Activated naive CD8-positive, alpha-beta T cell treated with anti-CD3 and anti-CD28 coated beads, Interleukin-2, amount 50 U/mL, for 24 hours (primary cell): ENCODE results near the gene IFT20.

Experiments
- ATAC-seq: fragments of 150-1000 bp; cut with Tn5 transposase; one replicate; pipeline ENCODE4 v1.10.0; 2021
- DNase-seq: peaks from one replicate; pipeline ENCODE4 v3.0.0; 2021
- H3K27ac Mint-ChIP-seq: one replicate; pipeline ENCODE4 v1.8.0; 2021; ENCODE audit warnings: mild to moderate bottlenecking, mixed read lengths
- H3K27me3 Mint-ChIP-seq: one replicate; pipeline ENCODE4 v1.8.0; 2021; ENCODE audit warnings: mixed read lengths
- H3K36me3 Mint-ChIP-seq: one replicate; pipeline ENCODE4 v1.8.0; 2021; ENCODE audit warnings: low read depth, mixed read lengths
- H3K4me1 Mint-ChIP-seq: one replicate; pipeline ENCODE4 v1.8.0; 2021; ENCODE audit warnings: mixed read lengths
- H3K4me3 Mint-ChIP-seq: one replicate; pipeline ENCODE4 v1.8.0; 2021; ENCODE audit warnings: mild to moderate bottlenecking, moderate library complexity, mixed read lengths
- H3K9me3 Mint-ChIP-seq: one replicate; pipeline ENCODE4 v1.8.0; 2021; ENCODE audit warnings: mixed read lengths

The IFT20 gene

DNA sequence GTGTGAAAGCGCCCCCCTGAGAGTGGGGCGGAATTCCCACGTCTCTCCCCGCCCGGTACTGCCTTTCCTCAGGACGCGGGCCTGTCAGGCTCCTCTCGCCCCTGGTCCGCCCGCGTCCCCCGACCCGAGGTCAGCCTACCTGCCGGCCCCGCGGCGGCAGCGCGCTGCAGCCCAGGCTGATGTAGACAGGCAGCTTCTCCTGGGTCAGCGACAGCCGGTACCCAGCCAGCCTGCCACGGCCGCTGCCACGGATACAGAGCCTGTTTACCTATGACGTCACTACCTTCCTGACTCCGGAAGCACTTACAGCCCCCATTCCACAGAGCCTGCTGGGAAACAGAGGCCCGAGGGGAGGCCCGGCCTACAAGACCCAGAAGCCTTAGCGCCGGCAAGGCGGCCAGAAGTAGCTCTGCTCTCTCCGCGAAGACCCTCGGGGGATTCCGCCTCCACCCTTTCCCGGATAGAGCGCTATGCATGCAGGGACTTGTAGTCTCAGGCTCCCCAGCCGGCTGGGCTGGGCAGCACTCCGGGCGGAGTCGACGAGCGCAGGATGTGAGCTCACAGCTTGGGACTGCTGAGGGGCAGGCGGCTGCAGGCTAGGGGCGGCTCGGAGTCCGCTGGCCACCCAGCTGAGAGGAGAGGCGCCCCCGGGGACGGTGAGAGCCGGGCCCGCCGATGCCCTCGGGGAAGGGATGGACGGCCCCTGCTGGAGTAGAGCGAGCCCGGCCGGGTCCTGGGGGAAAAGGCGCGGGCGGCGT is at the start of gene IFT20, which contains the start of gene TNFAIP1:
Gene IFT20, minus strand, starts transcription at position 272 of the 758 bp plus-strand sequence. CDS start 3,487 bp downstream, outside the sequence.
Gene TNFAIP1, plus strand, starts transcription at position 561 of the 758 bp plus-strand sequence. CDS start 3,761 bp downstream, outside the sequence.
- Mint-ChIP-seq H3K27ac (peak within 1 kb of the TSS; percentile 78), H3K4me1 (peaks cover 35% of the 10 kb centered on the region), H3K36me3 (peaks cover 7% of the 10 kb centered on the region), H3K9me3 (no peaks in the 10 kb centered on the region), H3K27me3 (no peaks in the 10 kb centered on the region), H3K4me3 (peak within 1 kb of the TSS; percentile 92)
- ATAC-seq (peak; percentile 99), DNase-seq (peak; percentile 93)

DNA sequence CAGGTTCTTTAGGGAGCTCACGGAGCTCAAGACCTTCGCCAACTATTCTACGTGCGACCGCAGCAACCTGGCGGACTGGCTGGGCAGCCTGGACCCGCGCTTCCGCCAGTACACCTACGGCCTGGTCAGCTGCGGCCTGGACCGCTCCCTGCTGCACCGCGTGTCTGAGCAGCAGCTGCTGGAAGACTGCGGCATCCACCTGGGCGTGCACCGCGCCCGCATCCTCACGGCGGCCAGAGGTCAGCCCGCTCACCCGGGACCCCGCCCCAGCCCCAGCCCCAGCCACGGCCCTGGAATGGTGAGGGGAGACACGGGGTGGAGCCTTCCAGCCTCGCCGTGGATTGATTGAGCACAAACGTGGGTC is 49.7 kb upstream of the IFT20 start:
- H3K27ac Mint-ChIP-seq: no peak overlapping the region
- peak; percentile 29 for ATAC-seq
- peaks cover 2% of the 10 kb centered on the region for H3K27me3 Mint-ChIP-seq
- peak overlapping the region; percentile 85 for H3K4me3 Mint-ChIP-seq
- H3K36me3 Mint-ChIP-seq: peaks cover 23% of the 10 kb centered on the region
- no peak for DNase-seq
- peaks cover 25% of the 10 kb centered on the region for H3K4me1 Mint-ChIP-seq
- no peaks in the 10 kb centered on the region for H3K9me3 Mint-ChIP-seq

DNA sequence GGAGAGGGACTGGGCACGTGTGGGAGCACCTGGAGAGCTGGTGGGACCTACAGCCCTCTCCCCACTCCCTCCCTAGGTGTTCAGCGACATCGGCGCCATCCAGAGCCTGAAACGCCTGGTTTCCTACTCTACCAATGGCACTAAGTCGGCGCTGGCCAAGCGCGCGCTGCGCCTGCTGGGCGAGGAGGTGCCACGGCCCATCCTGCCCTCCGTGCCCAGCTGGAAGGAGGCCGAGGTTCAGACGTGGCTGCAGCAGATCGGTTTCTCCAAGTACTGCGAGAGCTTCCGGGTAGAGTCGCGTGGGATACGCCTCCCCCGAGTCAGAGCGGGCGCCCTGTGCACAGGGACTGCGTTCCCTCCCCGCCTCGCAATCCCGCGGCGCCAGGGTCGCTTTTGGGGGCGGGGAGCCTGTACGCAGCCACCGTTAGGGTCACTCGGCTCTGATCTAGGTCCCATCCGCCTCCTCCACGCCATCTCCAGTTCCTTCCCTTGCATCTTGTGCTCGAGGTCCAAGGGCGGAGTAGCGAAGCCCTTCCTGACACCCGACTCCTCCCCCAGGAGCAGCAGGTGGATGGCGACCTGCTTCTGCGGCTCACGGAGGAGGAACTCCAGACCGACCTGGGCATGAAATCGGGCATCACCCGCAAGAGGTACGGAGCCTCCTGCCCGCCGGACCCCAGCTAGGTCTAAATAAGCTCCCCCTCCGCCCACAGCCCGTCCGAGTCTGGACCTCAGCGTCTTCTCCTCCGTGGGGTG is 49.2 kb upstream of the IFT20 start:
- Mint-ChIP-seq H3K27ac (peak overlapping the region; percentile 39), H3K4me1 (peaks cover 25% of the 10 kb centered on the region), H3K27me3 (peaks cover 2% of the 10 kb centered on the region), H3K4me3 (peak overlapping the region; percentile 85), H3K36me3 (peaks cover 22% of the 10 kb centered on the region), H3K9me3 (no peaks in the 10 kb centered on the region)
- DNase-seq: peak; percentile 71
- peak; percentile 88 for ATAC-seq

GRCh38 chr17:28381141-28381825 is 46.0 kb upstream of the IFT20 start:
- H3K36me3 Mint-ChIP-seq: peaks cover 13% of the 10 kb centered on the region
- H3K27me3 Mint-ChIP-seq: peaks cover 2% of the 10 kb centered on the region
- ATAC-seq (no peak), DNase-seq (peak; percentile 31)
- no peak overlapping the region for H3K27ac Mint-ChIP-seq
- H3K9me3 Mint-ChIP-seq: no peaks in the 10 kb centered on the region
- peaks cover 24% of the 10 kb centered on the region for H3K4me1 Mint-ChIP-seq
- H3K4me3 Mint-ChIP-seq: peak overlapping the region; percentile 11

GRCh38 chr17:28379814-28380801 is 44.8 kb upstream of the IFT20 start:
- no peak overlapping the region for H3K27ac Mint-ChIP-seq
- H3K4me3 Mint-ChIP-seq: no peak overlapping the region

DNA sequence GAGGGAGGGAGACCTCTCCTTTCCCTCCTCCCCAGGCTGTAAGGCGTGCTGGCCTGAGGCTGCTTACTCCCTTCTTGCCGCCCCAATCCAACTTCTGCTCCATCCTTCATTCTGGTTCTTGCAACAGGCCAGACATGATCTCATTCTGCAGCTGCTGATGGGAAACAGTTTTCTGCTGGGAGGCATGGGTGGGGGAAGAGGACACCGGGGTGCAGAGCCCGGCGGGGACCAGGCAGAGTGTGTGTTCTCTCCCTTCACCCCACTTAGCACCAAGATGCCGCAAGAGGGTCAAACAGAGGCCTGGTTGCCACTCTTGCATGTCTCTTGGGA is 37.6 kb upstream of the IFT20 start:
- DNase-seq (no peak), ATAC-seq (no peak)
- no peaks in the 10 kb centered on the region for H3K9me3 Mint-ChIP-seq
- H3K27me3 Mint-ChIP-seq: no peaks in the 10 kb centered on the region
- peak overlapping the region; percentile 85 for H3K4me3 Mint-ChIP-seq
- H3K4me1 Mint-ChIP-seq: peaks cover 20% of the 10 kb centered on the region
- H3K36me3 Mint-ChIP-seq: peaks cover 13% of the 10 kb centered on the region
- peak overlapping the region; percentile 79 for H3K27ac Mint-ChIP-seq

More at GRCh38 chr17:28379814-28380801, 44.8 kb upstream of the IFT20 start:
- H3K36me3 Mint-ChIP-seq: peaks cover 12% of the 10 kb centered on the region
- peaks cover 15% of the 10 kb centered on the region for H3K4me1 Mint-ChIP-seq
- ATAC-seq (no peak), DNase-seq (no peak)
- no peaks in the 10 kb centered on the region for H3K9me3 Mint-ChIP-seq
- peaks cover 2% of the 10 kb centered on the region for H3K27me3 Mint-ChIP-seq

DNA sequence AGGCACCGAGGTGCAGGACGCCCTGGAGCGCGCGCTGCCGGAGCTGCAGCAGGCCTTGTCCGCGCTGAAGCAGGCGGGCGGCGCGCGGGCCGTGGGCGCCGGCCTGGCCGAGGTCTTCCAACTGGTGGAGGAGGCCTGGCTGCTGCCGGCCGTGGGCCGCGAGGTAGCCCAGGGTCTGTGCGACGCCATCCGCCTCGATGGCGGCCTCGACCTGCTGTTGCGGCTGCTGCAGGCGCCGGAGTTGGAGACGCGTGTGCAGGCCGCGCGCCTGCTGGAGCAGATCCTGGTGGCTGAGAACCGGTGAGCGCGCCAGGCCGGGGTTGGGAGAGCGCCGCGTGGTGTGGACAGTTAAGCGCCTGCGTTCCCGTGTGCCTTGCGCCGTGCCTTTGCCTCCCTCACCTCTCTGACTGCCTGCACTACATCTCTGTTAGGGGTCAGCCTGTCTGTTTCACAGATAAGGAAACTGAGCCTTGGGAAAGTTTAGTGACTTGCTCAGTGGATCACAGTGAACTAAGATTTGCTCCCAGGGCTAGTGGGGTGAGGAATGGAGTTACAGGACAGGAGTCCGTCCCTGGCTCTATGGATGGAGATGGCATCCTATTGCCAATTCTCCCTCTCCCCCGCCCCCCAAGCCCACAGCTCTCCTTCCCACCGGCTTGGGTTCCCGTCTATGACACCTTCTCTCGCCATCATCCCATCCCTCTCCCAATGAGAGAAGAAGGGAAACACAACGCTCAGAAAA is 37.1 kb upstream of the IFT20 start:
- ATAC-seq (peak; percentile 7), DNase-seq (peak; percentile 28)
- peaks cover 13% of the 10 kb centered on the region for H3K36me3 Mint-ChIP-seq

GRCh38 chr17:28371245-28372202 is 36.3 kb upstream of the IFT20 start, which contains the start of gene SARM1:
Gene SARM1 (plus strand): TSS chr17:28371694. CDS start chr17:28372033, 339 bp downstream.
- Mint-ChIP-seq H3K27ac (peak within 1 kb of the TSS; percentile 79), H3K4me3 (peak within 1 kb of the TSS; percentile 86), H3K36me3 (peaks cover 13% of the 10 kb centered on the region), H3K4me1 (peaks cover 20% of the 10 kb centered on the region), H3K9me3 (no peaks in the 10 kb centered on the region), H3K27me3 (no peaks in the 10 kb centered on the region)
- ATAC-seq (peak; percentile 89), DNase-seq (peak; percentile 92)

More for the DNA sequence above, 37.1 kb upstream of the IFT20 start:
- Mint-ChIP-seq H3K9me3 (no peaks in the 10 kb centered on the region), H3K27me3 (no peaks in the 10 kb centered on the region), H3K4me1 (peaks cover 20% of the 10 kb centered on the region), H3K27ac (peak overlapping the region; percentile 79), H3K4me3 (peak overlapping the region; percentile 85)

GRCh38 chr17:28370744-28371103 is 35.5 kb upstream of the IFT20 start:
- no peaks in the 10 kb centered on the region for H3K9me3 Mint-ChIP-seq
- H3K4me1 Mint-ChIP-seq: peaks cover 20% of the 10 kb centered on the region
- H3K36me3 Mint-ChIP-seq: peaks cover 13% of the 10 kb centered on the region
- H3K27ac Mint-ChIP-seq: peak overlapping the region; percentile 77
- DNase-seq (no peak), ATAC-seq (no peak)
- H3K27me3 Mint-ChIP-seq: no peaks in the 10 kb centered on the region
- H3K4me3 Mint-ChIP-seq: peak overlapping the region; percentile 86

GRCh38 chr17:28370035-28370743 is 34.9 kb upstream of the IFT20 start, which contains the start of gene VTN:
Gene VTN (minus strand): TSS chr17:28370307. CDS start chr17:28370203, 104 bp downstream.
- Mint-ChIP-seq H3K9me3 (no peaks in the 10 kb centered on the region), H3K27me3 (no peaks in the 10 kb centered on the region), H3K4me1 (peaks cover 20% of the 10 kb centered on the region), H3K27ac (peak within 1 kb of the TSS; percentile 77), H3K4me3 (peak within 1 kb of the TSS; percentile 86), H3K36me3 (peaks cover 13% of the 10 kb centered on the region)
- ATAC-seq (no peak), DNase-seq (no peak)

- DNase-seq: no peak
- no peak for ATAC-seq
- no peaks in the 10 kb centered on the region for H3K27me3 Mint-ChIP-seq
- H3K36me3 Mint-ChIP-seq: peaks cover 10% of the 10 kb centered on the region
- no peak overlapping the region for H3K4me3 Mint-ChIP-seq
- no peaks in the 10 kb centered on the region for H3K9me3 Mint-ChIP-seq
- H3K4me1 Mint-ChIP-seq: peaks cover 20% of the 10 kb centered on the region
- no peak overlapping the region for H3K27ac Mint-ChIP-seq
Observed at GRCh38 chr17:28369684-28370034, 34.4 kb upstream of the IFT20 start.
